Kidney epithelial cell (primary cell): ENCODE measurements around the gene DAP. TPM values are rescaled to one million over a fixed set of nuclear protein-coding genes. Genes with fewer than 3 reads are reported as not detected.

Experiments
- DNase-seq: peaks from one replicate; pipeline ENCODE4 v3.0.0-alpha.2; 2010; ENCODE audit warnings: low read depth
- H3K27me3 ChIP-seq: 2 replicates; pipeline ENCODE4 v1.6.0; 2011; ENCODE audit warnings: low read length; ENCODE audit not compliant: control insufficient read depth, insufficient read depth
- H3K36me3 ChIP-seq: 2 replicates; pipeline ENCODE4 v1.5.1; 2011; ENCODE audit warnings: low read length; ENCODE audit not compliant: control insufficient read depth, insufficient read depth
- H3K4me3 ChIP-seq: 2 replicates; pipeline ENCODE4 v1.5.1; 2011; ENCODE audit warnings: low read depth, mild to moderate bottlenecking, control low read depth, low read length
- total RNA-seq: library from RNA; depleted of rRNA; stranded (reverse); fragments of >200 nt; gene quantifications from 2 replicates; pipeline ENCODE4 v1.2.3, GENCODE V29; 2015
- TF ChIP-seq, protein P1 (sequence below): IDR thresholded peaks from 2 replicates; pipeline ENCODE4 v1.5.1; 2011; ENCODE audit warnings: mild to moderate bottlenecking, moderate library complexity, low read length, control low read depth, inconsistent platforms; ENCODE audit not compliant: insufficient read depth, poor library complexity, severe bottlenecking

Gene DAP
- total RNA-seq, 1 donor from 2014 or later = 77.7 TPM

- no peaks in the 10 kb centered on the region for H3K27me3 ChIP-seq
- H3K36me3 ChIP-seq = peaks cover 2% of the 10 kb centered on the region
- no peak for DNase-seq
- no peak overlapping the region for H3K4me3 ChIP-seq
- TF ChIP-seq, protein P1, sequence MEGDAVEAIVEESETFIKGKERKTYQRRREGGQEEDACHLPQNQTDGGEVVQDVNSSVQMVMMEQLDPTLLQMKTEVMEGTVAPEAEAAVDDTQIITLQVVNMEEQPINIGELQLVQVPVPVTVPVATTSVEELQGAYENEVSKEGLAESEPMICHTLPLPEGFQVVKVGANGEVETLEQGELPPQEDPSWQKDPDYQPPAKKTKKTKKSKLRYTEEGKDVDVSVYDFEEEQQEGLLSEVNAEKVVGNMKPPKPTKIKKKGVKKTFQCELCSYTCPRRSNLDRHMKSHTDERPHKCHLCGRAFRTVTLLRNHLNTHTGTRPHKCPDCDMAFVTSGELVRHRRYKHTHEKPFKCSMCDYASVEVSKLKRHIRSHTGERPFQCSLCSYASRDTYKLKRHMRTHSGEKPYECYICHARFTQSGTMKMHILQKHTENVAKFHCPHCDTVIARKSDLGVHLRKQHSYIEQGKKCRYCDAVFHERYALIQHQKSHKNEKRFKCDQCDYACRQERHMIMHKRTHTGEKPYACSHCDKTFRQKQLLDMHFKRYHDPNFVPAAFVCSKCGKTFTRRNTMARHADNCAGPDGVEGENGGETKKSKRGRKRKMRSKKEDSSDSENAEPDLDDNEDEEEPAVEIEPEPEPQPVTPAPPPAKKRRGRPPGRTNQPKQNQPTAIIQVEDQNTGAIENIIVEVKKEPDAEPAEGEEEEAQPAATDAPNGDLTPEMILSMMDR = no peak
Observed at GRCh38 chr5:10648806-10649665, 112.0 kb downstream of the DAP start.

GRCh38 chr5:10647640-10648039, 113.4 kb downstream of the DAP start:
- DNase-seq = no peak
- Histone ChIP-seq H3K36me3 (peaks cover 2% of the 10 kb centered on the region), H3K4me3 (no peak overlapping the region), H3K27me3 (no peaks in the 10 kb centered on the region)
- TF ChIP-seq, protein P1 = no peak

DNA sequence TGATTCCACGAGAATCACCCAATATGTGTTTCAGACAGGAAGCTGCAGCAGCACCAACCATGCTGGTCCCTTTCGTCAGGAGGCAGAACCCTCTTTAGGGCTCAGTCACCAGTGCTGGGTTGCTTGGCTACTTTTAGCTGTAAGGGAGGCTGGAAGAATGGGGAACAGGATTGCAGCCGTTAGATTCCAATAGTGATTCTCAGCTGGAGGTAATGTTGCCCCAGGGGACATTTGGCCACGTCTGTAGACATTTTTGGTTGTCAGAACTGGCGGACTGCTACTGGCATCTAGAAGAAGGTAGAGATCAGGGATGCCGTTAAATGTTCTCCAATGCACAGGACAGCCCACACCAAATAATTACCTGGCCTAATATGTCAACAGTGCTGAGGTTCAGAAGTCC, 115.4 kb downstream of the DAP start:
- no peaks in the 10 kb centered on the region for H3K36me3 ChIP-seq
- TF ChIP-seq, protein P1 = no peak
- no peaks in the 10 kb centered on the region for H3K27me3 ChIP-seq
- no peak overlapping the region for H3K4me3 ChIP-seq
- no peak for DNase-seq

DNA sequence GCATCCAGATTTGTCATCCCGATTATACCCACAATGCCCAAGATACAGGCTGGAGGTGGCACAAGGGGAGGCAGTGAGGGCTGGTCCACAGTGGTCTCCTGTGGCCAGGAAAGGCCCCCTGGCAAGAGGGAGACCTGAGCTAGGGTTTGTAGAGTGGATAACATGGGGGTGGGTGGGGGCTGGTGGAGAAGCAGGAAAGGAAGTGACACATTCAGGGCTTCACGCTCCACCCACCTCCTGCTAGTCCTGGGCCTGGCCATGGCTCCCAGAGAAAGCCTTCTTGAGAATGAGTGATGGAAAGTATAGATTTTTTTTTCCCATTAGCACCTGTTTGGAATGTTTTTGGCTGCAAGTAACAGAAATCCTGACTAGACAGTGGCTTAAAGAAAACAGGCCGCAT, 115.9 kb downstream of the DAP start:
- no peak overlapping the region for H3K4me3 ChIP-seq
- TF ChIP-seq, protein P1 = no peak
- DNase-seq = no peak
- H3K27me3 ChIP-seq = no peaks in the 10 kb centered on the region
- H3K36me3 ChIP-seq = no peaks in the 10 kb centered on the region

DNA sequence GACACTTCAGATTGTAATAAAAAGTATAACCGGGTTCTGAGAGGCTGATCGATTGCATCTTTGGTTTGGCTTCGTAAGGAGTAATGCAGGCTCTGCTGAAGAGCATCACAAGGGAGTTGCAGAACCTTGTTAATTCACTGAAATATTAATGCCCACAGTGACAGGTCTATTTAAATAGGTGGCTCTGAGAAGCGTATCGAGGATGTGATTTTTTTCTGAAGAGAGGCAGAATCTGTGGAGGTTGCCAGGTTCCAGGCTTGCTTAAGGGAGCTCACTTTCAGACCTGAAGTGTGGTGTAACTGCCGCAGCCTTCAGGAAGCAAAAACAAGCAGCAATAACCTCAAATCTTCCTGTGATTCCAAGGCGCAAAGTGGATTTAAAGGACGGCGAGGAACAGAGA, 116.8 kb downstream of the DAP start:
- no peaks in the 10 kb centered on the region for H3K27me3 ChIP-seq
- no peak overlapping the region for H3K4me3 ChIP-seq
- no peaks in the 10 kb centered on the region for H3K36me3 ChIP-seq
- TF ChIP-seq, protein P1 = no peak
- no peak for DNase-seq

DNA sequence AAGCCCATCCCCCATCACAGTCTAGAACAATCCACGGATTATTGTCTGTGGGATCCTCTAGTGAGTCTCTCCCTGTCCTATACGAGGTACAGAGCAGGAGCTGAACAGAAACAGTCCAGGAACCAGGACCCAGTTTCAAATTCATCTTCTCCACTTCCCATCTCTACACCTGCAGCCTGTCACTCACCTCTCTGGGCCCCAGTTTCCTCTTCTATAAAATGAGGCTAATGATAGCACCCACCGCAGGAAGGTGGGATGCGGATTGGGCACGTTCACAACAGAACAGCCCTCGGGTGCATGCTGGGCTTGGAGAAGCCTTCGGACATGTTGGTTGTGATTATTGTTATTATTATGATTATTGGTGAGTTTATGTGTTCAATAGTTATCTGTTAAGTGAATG, 118.7 kb downstream of the DAP start:
- DNase-seq = no peak
- Histone ChIP-seq H3K36me3 (no peaks in the 10 kb centered on the region), H3K27me3 (no peaks in the 10 kb centered on the region), H3K4me3 (no peak overlapping the region)
- TF ChIP-seq, protein P1 = no peak
